HepG2 (cell line): ENCODE data around the gene SLC4A9. TPM values are rescaled to one million over a fixed set of nuclear protein-coding genes. Genes with fewer than 3 reads are reported as not detected.

Experiments
- ATAC-seq: fragments of 200-7000 bp; cut with Tn5 transposase; 3 replicates; pipeline ENCODE4 v1.9.1; 2020; ENCODE audit warnings: mild to moderate bottlenecking, moderate library complexity
- BruUV-seq: library from RNA; stranded (reverse); fragments of 400-500 nt; replicated peaks from 2 replicates; lab custom pipeline; 2021; lab: Mats Ljungman, UMichigan
- CTCF ChIA-PET: fragments of 300-600 bp; formaldehyde crosslinking; extraction: SDS; loops from one replicate; lab custom pipeline; 2021; ENCODE audit warnings: low total read pairs, inconsistent platforms, low intra/inter-chr PET ratio; lab: Yijun Ruan, JAX
- POLR2A ChIA-PET: fragments of 350-600 bp; sonication (Branson Sonifier 250); formaldehyde crosslinking; loops from one replicate; lab custom pipeline; 2020; ENCODE audit warnings: antibody characterized with exemption, inconsistent platforms; lab: Yijun Ruan, JAX
- DNase-seq: peaks from one replicate; pipeline ENCODE4 v3.0.0-alpha.2; 2015; ENCODE audit warnings: low spot score
- FAIRE-seq: peaks from 3 replicates; lab custom pipeline; 2011; peaks lifted over from hg19 to GRCh38; lab: Jason Lieb, UNC
- H2AFZ ChIP-seq: one replicate; pipeline ENCODE4 v1.6.1; 2011; ENCODE audit warnings: low read length, inconsistent platforms
- H3K27ac ChIP-seq: fragments of 300-600 bp; 3 replicates; pipeline ENCODE4 v1.8.0; 2011; ENCODE audit warnings: mixed run types, mild to moderate bottlenecking, mixed read lengths, low read length, inconsistent platforms; ENCODE audit not compliant: insufficient read depth; ENCODE audit errors: extremely low read length
- H3K27me3 ChIP-seq, 2 experiments: fragments of 200-600 bp in 1 of 2; 2 replicates in 1 of 2; 3 replicates in 1 of 2; pipeline versions ENCODE4 v1.6.0 to v1.8.0; 2011; ENCODE audit warnings: low read length in 2 of 2, mild to moderate bottlenecking in 2 of 2, moderate library complexity in 2 of 2, inconsistent platforms in 1 of 2; ENCODE audit not compliant: insufficient read depth in 2 of 2, control insufficient read depth in 1 of 2
- H3K36me3 ChIP-seq, 2 experiments: fragments of 200-600 bp in 1 of 2; replicated peaks in 1 of 2; 2 replicates in 1 of 2; 3 replicates in 1 of 2; pipeline versions ENCODE4 v1.5.1 to v1.8.0; 2011; ENCODE audit warnings: low read length in 2 of 2, inconsistent platforms in 1 of 2; ENCODE audit not compliant: insufficient read depth in 2 of 2, control insufficient read depth in 1 of 2
- H3K4me1 ChIP-seq: 2 replicates; pipeline ENCODE4 v1.5.1; 2012; ENCODE audit warnings: low read length, inconsistent platforms; ENCODE audit not compliant: insufficient read depth
- H3K4me2 ChIP-seq: 2 replicates; pipeline ENCODE4 v1.6.0; 2011; ENCODE audit warnings: low read depth, low read length, inconsistent platforms
- H3K4me3 ChIP-seq, 3 experiments: fragments of 200-600 bp in 1 of 3; sonication (generic), shearing (Covaris generic) in 1 of 3; replicated peaks in 1 of 3; 2 replicates each; pipeline ENCODE4 v1.5.1; 2011 to 2016; ENCODE audit warnings: low read length in 3 of 3, inconsistent platforms in 2 of 3, low read depth in 2 of 3, mild to moderate bottlenecking in 2 of 3, control low read depth in 1 of 3, mixed read lengths in 1 of 3; ENCODE audit not compliant: insufficient read depth in 1 of 3
- H3K79me2 ChIP-seq: one replicate; pipeline ENCODE4 v1.6.1; 2011; ENCODE audit warnings: low read length, inconsistent platforms; ENCODE audit not compliant: insufficient read depth
- H3K9ac ChIP-seq: 2 replicates; pipeline ENCODE4 v1.6.0; 2011; ENCODE audit warnings: mild to moderate bottlenecking, low read depth, low read length, inconsistent platforms; ENCODE audit not compliant: insufficient read depth
- H3K9me3 ChIP-seq: 2 replicates; pipeline ENCODE4 v1.5.1; 2012; ENCODE audit warnings: mild to moderate bottlenecking, low read length
- H4K20me1 ChIP-seq: 2 replicates; pipeline ENCODE4 v1.6.0; 2011; ENCODE audit warnings: inconsistent platforms, mild to moderate bottlenecking, low read length, moderate library complexity; ENCODE audit not compliant: insufficient read depth
- EHMT2 ChIP-seq: fragments of 200-600 bp; sonication (generic); IDR thresholded peaks from 2 replicates; pipeline ENCODE4 v1.7.0; 2017; ENCODE audit warnings: antibody characterized with exemption, low read depth, low read length, borderline replicate concordance
- ETV5 ChIP-seq: IDR thresholded peaks from 2 replicates; pipeline ENCODE4 v1.6.1; 2018; ENCODE audit warnings: missing biosample characterization, missing genetic modification reagents, inconsistent platforms, borderline replicate concordance
- HMG20A ChIP-seq: IDR thresholded peaks from 2 replicates; pipeline ENCODE4 v1.6.1; 2016; ENCODE audit warnings: borderline replicate concordance
- HNF4A ChIP-seq: sonication (generic); formaldehyde crosslinking; IDR thresholded peaks from 2 replicates; pipeline ENCODE4 v1.4.0; 2020; ENCODE audit warnings: missing genetic modification reagents
- JUND ChIP-seq: sonication (generic); formaldehyde crosslinking; IDR thresholded peaks from 2 replicates; pipeline ENCODE4 v1.8.0; 2022; ENCODE audit warnings: mild to moderate bottlenecking, missing genetic modification reagents
- KDM1A ChIP-seq: IDR thresholded peaks from 2 replicates; pipeline ENCODE4 v1.6.1; 2016; ENCODE audit warnings: missing compliant biosample characterization
- KDM5B ChIP-seq: sonication (generic); formaldehyde crosslinking; IDR thresholded peaks from 2 replicates; pipeline ENCODE4 v1.4.0; 2020; ENCODE audit warnings: missing genetic modification reagents, mild to moderate bottlenecking, borderline replicate concordance
- MBD4 ChIP-seq: IDR thresholded peaks from 2 replicates; pipeline ENCODE4 v1.6.1; 2012; ENCODE audit warnings: low read length, inconsistent platforms, borderline replicate concordance
- NR2F2 ChIP-seq: IDR thresholded peaks from 2 replicates; pipeline ENCODE4 v1.6.1; 2012; ENCODE audit warnings: low read depth, inconsistent platforms, borderline replicate concordance
- SCMH1 ChIP-seq: sonication (generic); formaldehyde crosslinking; IDR thresholded peaks from 2 replicates; pipeline ENCODE4 v1.9.0; 2021; ENCODE audit warnings: missing genetic modification reagents, mild to moderate bottlenecking, borderline replicate concordance
- U2AF1 ChIP-seq: fragments of 200-400 bp; formaldehyde crosslinking; optimal IDR thresholded peaks from 2 replicates; pipeline ENCODE3; 2017; ENCODE audit warnings: mild to moderate bottlenecking, low read depth, low read length
- WGBS: methylation state at CpG from one replicate; pipeline ENCODE4 v1.1.6; 2017; ENCODE audit warnings: low lambda C conversion rate; 5-methylcytosine and 5-hydroxymethylcytosine counted together
- in situ Hi-C: cut with HindIII; loops from 2 replicates; pipeline ENCODE4 v1.10.0; 2017; ENCODE audit warnings: low pct_unique_long_range_greater_than_20kb; ENCODE audit not compliant: extremely low pct_ligation_motif_present
- intact Hi-C: fragments of 100-400 bp; cut with micrococcal nuclease; formaldehyde crosslinking; loops from one replicate; pipeline ENCODE4 v1.10.0; 2022; ENCODE audit not compliant: unreplicated experiment
- polyA plus RNA-seq, 8 experiments: library from polyadenylated mRNA; depleted of rRNA in 3 of 8; stranded (reverse) in 7 of 8; unstranded in 1 of 8; fragments of >200 nt; fragmentation: Illumina TruSeq in 4 of 8; extraction: Trizol in 4 of 8; gene quantifications; 2 replicates each; pipeline versions ENCODE4 v1.2.1 to v1.2.3, GENCODE V29; 2011 to 2016; ENCODE audit warnings: low read depth in 4 of 8, missing spikeins in 1 of 8, mixed read lengths in 1 of 8; ENCODE audit not compliant: insufficient read depth in 1 of 8
- total RNA-seq, 5 experiments: library from RNA; depleted of rRNA; stranded (reverse); fragments of >200 nt; fragmentation: Illumina TruSeq; extraction: Trizol; gene quantifications; 2 replicates each; pipeline ENCODE4 v1.2.3, GENCODE V29; 2016; ENCODE audit warnings: low read depth in 1 of 5
- TF ChIP-seq, protein P1 (sequence below): sonication (generic); formaldehyde crosslinking; IDR thresholded peaks from 2 replicates; pipeline ENCODE4 v1.4.0; 2020; ENCODE audit warnings: missing genetic modification reagents
- TF ChIP-seq, protein P2 (sequence below): sonication (generic); formaldehyde crosslinking; conservative IDR thresholded peaks from 2 replicates; pipeline ENCODE4 v1.8.1; 2023; ENCODE audit warnings: missing genetic modification reagents
- TF ChIP-seq, protein P3 (sequence below): sonication (generic); formaldehyde crosslinking; IDR thresholded peaks from 2 replicates; pipeline ENCODE4 v1.8.0; 2022; ENCODE audit warnings: mild to moderate bottlenecking, missing genetic modification reagents, moderate library complexity
- TF ChIP-seq, protein P4 (sequence below): IDR thresholded peaks from 2 replicates; pipeline ENCODE4 v1.6.1; 2016; ENCODE audit warnings: control low read depth

SLC4A9 gene
- total and polyA plus RNA-seq, 2 of the 13 experiments (the other 11 are each of a cell fraction or from before 2014, with no cell fraction given), result not detected

DNA sequence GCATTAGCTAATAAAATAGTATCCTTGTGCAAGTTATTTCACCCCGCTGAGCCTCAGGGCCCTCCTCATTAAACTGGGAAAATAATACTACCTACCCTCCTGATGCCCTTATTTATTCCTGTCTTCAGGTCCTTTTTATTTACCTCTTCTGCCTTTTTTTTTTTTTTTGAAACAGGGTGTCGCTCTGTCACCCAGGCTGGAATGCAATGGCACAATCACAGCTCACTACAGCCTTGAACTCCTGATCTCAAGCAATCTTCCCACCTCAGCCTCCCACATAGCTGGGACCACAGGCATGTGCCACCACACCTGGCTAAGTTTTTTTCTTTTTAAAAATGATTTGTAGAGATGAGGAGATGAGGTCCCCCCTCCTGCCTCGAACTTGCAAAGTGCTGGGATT lies 34.5 kb upstream of the SLC4A9 start:
- FAIRE-seq (no peak), ATAC-seq (no peak), DNase-seq (peak; percentile 64)
- Histone ChIP-seq H3K36me3 (no peaks in the 10 kb centered on the region), H3K27ac (no peak overlapping the region), H3K9ac (no peak overlapping the region), H3K4me1 (peaks cover 82% of the 10 kb centered on the region), H3K4me3 (no peak overlapping the region), H3K9me3 (no peaks in the 10 kb centered on the region), H3K4me2 (no peak overlapping the region), H3K27me3 (no peaks in the 10 kb centered on the region), H3K79me2 (no peaks in the 10 kb centered on the region), H2AFZ (no peak overlapping the region), H4K20me1 (no peaks in the 10 kb centered on the region)
- no TSS peak for BruUV-seq
- intact Hi-C loops (no loop called here), in situ Hi-C loops (no loop called here)
- POLR2A ChIA-PET, result interaction anchor here (0.7 to 2.4 kb wide), 2 partner anchors 21 to 155 kb away, joined by 3 to 6 read pairs; partner anchors contain the start of gene HBEGF
- CTCF ChIA-PET, result no interaction called here
- WGBS, result 27% methylated on average over 3 of the region's 3 CpGs
- TF ChIP-seq ETV5 (CRISPR knock-in tag), result no peak
- no peak for TF ChIP-seq SCMH1 (CRISPR knock-in tag)
- TF ChIP-seq, protein P1, sequence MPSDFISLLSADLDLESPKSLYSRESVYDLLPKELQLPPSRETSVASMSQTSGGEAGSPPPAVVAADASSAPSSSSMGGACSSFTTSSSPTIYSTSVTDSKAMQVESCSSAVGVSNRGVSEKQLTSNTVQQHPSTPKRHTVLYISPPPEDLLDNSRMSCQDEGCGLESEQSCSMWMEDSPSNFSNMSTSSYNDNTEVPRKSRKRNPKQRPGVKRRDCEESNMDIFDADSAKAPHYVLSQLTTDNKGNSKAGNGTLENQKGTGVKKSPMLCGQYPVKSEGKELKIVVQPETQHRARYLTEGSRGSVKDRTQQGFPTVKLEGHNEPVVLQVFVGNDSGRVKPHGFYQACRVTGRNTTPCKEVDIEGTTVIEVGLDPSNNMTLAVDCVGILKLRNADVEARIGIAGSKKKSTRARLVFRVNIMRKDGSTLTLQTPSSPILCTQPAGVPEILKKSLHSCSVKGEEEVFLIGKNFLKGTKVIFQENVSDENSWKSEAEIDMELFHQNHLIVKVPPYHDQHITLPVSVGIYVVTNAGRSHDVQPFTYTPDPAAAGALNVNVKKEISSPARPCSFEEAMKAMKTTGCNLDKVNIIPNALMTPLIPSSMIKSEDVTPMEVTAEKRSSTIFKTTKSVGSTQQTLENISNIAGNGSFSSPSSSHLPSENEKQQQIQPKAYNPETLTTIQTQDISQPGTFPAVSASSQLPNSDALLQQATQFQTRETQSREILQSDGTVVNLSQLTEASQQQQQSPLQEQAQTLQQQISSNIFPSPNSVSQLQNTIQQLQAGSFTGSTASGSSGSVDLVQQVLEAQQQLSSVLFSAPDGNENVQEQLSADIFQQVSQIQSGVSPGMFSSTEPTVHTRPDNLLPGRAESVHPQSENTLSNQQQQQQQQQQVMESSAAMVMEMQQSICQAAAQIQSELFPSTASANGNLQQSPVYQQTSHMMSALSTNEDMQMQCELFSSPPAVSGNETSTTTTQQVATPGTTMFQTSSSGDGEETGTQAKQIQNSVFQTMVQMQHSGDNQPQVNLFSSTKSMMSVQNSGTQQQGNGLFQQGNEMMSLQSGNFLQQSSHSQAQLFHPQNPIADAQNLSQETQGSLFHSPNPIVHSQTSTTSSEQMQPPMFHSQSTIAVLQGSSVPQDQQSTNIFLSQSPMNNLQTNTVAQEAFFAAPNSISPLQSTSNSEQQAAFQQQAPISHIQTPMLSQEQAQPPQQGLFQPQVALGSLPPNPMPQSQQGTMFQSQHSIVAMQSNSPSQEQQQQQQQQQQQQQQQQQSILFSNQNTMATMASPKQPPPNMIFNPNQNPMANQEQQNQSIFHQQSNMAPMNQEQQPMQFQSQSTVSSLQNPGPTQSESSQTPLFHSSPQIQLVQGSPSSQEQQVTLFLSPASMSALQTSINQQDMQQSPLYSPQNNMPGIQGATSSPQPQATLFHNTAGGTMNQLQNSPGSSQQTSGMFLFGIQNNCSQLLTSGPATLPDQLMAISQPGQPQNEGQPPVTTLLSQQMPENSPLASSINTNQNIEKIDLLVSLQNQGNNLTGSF (CRISPR knock-in tag), result no peak
- TF ChIP-seq EHMT2, result no peak
- TF ChIP-seq, protein P2, sequence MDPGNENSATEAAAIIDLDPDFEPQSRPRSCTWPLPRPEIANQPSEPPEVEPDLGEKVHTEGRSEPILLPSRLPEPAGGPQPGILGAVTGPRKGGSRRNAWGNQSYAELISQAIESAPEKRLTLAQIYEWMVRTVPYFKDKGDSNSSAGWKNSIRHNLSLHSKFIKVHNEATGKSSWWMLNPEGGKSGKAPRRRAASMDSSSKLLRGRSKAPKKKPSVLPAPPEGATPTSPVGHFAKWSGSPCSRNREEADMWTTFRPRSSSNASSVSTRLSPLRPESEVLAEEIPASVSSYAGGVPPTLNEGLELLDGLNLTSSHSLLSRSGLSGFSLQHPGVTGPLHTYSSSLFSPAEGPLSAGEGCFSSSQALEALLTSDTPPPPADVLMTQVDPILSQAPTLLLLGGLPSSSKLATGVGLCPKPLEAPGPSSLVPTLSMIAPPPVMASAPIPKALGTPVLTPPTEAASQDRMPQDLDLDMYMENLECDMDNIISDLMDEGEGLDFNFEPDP (CRISPR knock-in tag), result no peak
- TF ChIP-seq, protein P3, sequence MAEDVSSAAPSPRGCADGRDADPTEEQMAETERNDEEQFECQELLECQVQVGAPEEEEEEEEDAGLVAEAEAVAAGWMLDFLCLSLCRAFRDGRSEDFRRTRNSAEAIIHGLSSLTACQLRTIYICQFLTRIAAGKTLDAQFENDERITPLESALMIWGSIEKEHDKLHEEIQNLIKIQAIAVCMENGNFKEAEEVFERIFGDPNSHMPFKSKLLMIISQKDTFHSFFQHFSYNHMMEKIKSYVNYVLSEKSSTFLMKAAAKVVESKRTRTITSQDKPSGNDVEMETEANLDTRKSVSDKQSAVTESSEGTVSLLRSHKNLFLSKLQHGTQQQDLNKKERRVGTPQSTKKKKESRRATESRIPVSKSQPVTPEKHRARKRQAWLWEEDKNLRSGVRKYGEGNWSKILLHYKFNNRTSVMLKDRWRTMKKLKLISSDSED (CRISPR knock-in tag), result no peak
- TF ChIP-seq KDM1A, result no peak
- no peak for TF ChIP-seq HMG20A (CRISPR knock-in tag)
- TF ChIP-seq, protein P4, sequence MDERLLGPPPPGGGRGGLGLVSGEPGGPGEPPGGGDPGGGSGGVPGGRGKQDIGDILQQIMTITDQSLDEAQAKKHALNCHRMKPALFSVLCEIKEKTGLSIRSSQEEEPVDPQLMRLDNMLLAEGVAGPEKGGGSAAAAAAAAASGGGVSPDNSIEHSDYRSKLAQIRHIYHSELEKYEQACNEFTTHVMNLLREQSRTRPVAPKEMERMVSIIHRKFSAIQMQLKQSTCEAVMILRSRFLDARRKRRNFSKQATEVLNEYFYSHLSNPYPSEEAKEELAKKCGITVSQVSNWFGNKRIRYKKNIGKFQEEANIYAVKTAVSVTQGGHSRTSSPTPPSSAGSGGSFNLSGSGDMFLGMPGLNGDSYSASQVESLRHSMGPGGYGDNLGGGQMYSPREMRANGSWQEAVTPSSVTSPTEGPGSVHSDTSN (CRISPR knock-in tag), result no peak
- TF ChIP-seq KDM5B (CRISPR knock-in tag), result no peak
- no peak for TF ChIP-seq MBD4
- TF ChIP-seq NR2F2, result 0 out of 2 replicates have a peak, but pooled peaks have one; percentile 17
- TF ChIP-seq JUND, result no peak
- no peak for TF ChIP-seq U2AF1
- TF ChIP-seq HNF4A (CRISPR knock-in tag), result peak; percentile 29
